ENCODE measurements around the gene ODAD3.

The ODAD3 gene

GRCh38 chr19:11451871-11452619 is 17.1 kb upstream of the ODAD3 start:
- H3K9me3 ChIP-seq = no peaks in the 10 kb centered on the region
- no peak overlapping the region for H3K27ac ChIP-seq
- TF ChIP-seq CTCF (IDR thresholded peaks at IDR 0.05) = no peak
- peaks cover 42% of the 10 kb centered on the region for H3K36me3 ChIP-seq
- H3K4me3 ChIP-seq (ENCODE audit: low read depth in 1 of 2, low read length in 1 of 2) = no peak overlapping the region
- no peaks in the 10 kb centered on the region for H3K4me1 ChIP-seq (ENCODE audit: control insufficient read depth in 1 of 2, insufficient read depth in 1 of 2, low read depth in 1 of 2, low read length in 1 of 2)
- H3K27me3 ChIP-seq = peaks cover 46% of the 10 kb centered on the region

- H3K27me3 ChIP-seq = peaks cover 39% of the 10 kb centered on the region
- no peak overlapping the region for H3K4me3 ChIP-seq (ENCODE audit: low read depth in 1 of 2, low read length in 1 of 2)
These were observed 16.5 kb upstream of the ODAD3 start for GRCh38 chr19:11451327-11451870.

GRCh38 chr19:11450570-11451326 is 15.8 kb upstream of the ODAD3 start:
- Histone ChIP-seq H3K4me3 (ENCODE audit: low read depth in 1 of 2, low read length in 1 of 2) (no peak overlapping the region), H3K36me3 (peaks cover 55% of the 10 kb centered on the region), H3K27ac (no peak overlapping the region), H3K27me3 (peaks cover 35% of the 10 kb centered on the region), H3K4me1 (ENCODE audit: control insufficient read depth in 1 of 2, insufficient read depth in 1 of 2, low read depth in 1 of 2, low read length in 1 of 2) (no peaks in the 10 kb centered on the region), H3K9me3 (no peaks in the 10 kb centered on the region)
- TF ChIP-seq CTCF (IDR thresholded peaks at IDR 0.05) = no peak

More at GRCh38 chr19:11451327-11451870, 16.5 kb upstream of the ODAD3 start:
- H3K9me3 ChIP-seq = no peaks in the 10 kb centered on the region
- no peak for TF ChIP-seq CTCF (IDR thresholded peaks at IDR 0.05)
- H3K36me3 ChIP-seq = peaks cover 48% of the 10 kb centered on the region
- H3K4me1 ChIP-seq (ENCODE audit: control insufficient read depth in 1 of 2, insufficient read depth in 1 of 2, low read depth in 1 of 2, low read length in 1 of 2) = no peaks in the 10 kb centered on the region
- no peak overlapping the region for H3K27ac ChIP-seq

- Histone ChIP-seq H3K36me3 (peaks cover 72% of the 10 kb centered on the region), H3K4me3 (ENCODE audit: low read depth in 1 of 2, low read length in 1 of 2) (no peak overlapping the region), H3K4me1 (ENCODE audit: control insufficient read depth in 1 of 2, insufficient read depth in 1 of 2, low read depth in 1 of 2, low read length in 1 of 2) (no peaks in the 10 kb centered on the region), H3K27me3 (peaks cover 22% of the 10 kb centered on the region), H3K9me3 (no peaks in the 10 kb centered on the region), H3K27ac (no peak overlapping the region)
- no peak for TF ChIP-seq CTCF (IDR thresholded peaks at IDR 0.05)
These were observed 14.1 kb upstream of the ODAD3 start for GRCh38 chr19:11448923-11449554.

- Histone ChIP-seq H3K4me1 (ENCODE audit: control insufficient read depth in 1 of 2, insufficient read depth in 1 of 2, low read depth in 1 of 2, low read length in 1 of 2) (no peaks in the 10 kb centered on the region), H3K4me3 (ENCODE audit: low read depth in 1 of 2, low read length in 1 of 2) (no peak overlapping the region), H3K36me3 (peaks cover 77% of the 10 kb centered on the region), H3K9me3 (no peaks in the 10 kb centered on the region), H3K27ac (no peak overlapping the region), H3K27me3 (peaks cover 17% of the 10 kb centered on the region)
- no peak for TF ChIP-seq CTCF (IDR thresholded peaks at IDR 0.05)
These were observed 13.5 kb upstream of the ODAD3 start for GRCh38 chr19:11448410-11448809.
